HPDE6-E6E7 (cell line): ENCODE data around the gene KMT2B.
"Not testable (repeated sequence)": the region's sequence is repeated elsewhere in the genome, so short reads cannot be mapped to it uniquely, and the experiment has no call there.

ENCODE experiments used
- DNase-seq: peaks from one replicate; pipeline ENCODE4 v3.0.0; 2011; ENCODE audit warnings: missing footprints; ENCODE audit errors: extremely low spot score

Gene KMT2B

DNA sequence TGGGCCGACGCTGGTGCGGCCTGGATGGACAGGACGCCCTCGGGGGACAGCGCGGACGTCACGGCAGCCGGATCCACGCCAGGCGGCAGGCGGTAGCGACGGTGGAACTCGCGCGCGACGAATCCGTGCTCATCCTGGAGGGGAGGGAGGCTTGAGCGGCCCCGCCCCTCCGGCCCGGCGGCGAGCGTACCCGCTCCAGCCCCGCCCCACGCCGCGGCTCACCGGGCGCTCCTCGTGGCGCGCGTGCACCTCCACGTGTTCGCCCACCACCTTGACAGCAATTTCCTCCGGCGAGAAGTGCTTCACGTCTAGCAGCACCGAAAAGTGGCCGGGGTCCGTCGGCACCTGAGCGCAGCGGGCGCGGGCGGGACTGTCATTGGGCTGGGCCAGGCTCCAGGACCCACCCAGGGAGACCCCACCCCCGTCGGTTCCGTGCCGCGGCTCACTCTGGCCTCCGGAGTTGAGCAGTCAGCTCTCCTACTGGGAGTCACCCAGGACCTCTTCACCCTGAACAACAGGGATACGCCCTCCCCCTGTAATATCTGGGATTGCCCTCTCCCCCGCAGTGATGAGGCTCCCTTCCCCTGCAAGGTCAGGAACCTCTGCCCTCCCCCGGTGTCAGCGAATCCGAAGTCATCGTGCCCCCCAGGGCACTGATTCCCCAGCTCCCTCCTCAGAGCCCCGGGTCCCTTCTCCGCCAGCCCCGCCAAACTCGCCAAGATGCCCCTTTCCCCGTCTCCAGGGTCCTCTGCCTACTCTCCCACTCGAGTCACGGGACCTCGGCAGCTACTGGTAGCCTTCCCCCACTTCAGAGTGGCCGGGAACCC, 38.0 kb downstream of the KMT2B start:
- DNase-seq, result no peak

DNA sequence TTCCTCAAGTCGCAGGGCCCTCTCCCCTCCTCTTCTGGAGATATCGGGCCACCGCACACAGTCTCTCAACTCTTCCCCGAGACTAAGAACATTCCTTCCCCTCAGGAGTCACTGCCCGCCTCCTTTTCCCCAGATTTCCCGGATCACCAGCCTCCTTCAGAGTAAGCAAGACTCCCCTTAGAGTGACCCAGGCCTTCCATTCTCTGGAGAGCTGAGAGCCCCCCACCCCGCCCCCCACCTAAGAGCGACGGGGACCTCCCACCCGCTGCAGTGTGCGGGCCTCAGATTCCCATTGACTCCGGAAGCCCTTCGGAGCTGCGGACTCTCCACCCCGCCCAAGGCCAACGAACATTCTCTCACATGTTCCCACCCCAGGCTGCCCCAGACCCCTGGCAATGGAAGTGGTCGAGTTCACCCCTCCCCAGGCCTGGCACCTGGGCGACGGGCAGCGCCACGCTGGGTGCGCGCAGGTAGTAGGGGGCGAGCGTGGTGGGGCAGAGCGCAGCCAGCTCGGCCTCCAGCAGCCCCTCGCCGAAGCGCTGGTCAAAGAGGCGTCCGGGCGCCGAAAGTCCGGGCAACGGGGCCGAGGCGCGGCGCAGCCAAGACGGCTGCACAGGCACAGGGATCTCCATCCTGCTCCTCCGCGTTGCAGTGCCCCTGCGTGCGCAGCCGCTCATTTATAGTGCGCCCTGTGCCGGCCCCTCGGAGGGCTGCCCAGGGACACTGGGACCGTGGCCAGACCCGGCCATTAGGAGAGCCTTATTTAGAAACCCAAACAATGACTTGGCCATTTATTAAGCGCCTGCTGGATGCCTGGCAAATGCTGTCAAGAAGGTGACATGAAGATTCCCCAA, 38.8 kb downstream of the KMT2B start, which contains the start of gene HSPB6:
TSS of gene HSPB6 (minus strand) at position 653 of the 854 bp plus-strand sequence. CDS start at position 632, 21 bp downstream.
- DNase-seq, result no peak

DNA sequence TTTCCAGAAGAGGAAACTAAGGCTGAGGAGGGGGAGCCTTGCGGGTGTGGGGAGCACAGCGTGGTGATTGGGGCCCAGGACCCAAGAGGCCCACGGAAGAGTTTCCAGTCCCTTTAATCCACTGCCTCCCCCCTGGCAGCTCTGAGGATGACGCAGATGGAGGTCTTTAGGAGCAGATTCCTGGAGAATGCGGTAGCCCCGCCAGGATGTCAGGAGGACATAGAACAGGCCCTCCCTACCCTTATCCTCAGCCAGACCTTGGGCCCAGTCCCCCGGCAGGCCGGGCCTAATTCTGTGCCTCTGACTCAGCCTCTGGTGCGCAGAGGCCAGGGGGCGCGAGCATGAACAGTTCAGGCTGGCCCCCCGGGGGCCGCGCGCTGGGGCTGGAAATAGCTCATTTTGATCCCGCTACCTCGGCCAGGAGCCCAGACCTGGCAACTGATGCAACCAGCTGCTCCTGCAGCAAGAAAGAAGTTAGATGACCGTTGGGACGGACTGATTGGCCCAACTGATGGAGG, 39.5 kb downstream of the KMT2B start:
- DNase-seq, result peak; percentile 29

DNA sequence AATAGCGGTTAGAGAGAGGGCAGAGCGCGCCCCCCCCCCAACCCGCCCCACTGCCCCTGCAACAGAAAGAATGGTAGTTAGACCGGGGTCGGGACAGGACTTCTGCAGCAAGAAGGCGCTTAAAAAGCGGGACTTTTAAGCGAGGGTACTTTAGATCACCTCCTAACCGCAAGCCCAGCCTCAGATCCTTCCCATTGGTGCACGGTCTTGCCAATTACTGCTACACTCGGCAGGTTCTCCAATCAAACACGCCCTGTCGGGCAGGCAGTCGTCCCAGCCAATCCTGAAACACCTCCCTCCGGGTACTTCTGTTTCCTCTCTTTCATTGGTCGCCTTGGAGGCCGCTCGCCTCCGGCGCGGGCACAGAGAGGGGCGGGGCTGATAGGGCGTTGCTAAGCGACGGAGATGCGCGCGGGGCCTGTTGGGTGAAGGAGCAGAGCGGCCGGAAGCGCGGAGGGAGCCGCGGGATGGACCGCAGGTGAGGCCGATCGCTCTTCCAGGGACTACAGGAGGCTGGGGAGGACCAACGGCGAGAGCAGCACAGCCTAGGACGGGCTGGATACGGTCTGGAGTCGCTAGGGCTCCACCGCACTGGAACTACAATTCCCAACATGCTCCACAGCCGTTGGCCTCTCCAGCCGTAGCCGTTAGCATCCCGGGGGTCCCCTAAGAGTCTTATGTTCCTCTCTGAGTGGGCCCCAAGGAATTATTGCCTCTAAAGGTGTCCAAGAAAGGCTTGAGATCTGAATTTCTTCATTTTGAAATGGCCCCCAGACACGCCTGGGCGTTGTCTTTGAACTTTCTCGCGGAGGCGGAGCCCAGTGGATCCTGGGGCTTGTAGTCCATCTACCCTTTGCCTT, 40.2 kb downstream of the KMT2B start, which contains the start of gene PROSER3:
TSS of gene PROSER3 (plus strand) at position 428 of the 860 bp plus-strand sequence. CDS start at position 468, 40 bp downstream.
- DNase-seq, result peak; percentile 99

DNA sequence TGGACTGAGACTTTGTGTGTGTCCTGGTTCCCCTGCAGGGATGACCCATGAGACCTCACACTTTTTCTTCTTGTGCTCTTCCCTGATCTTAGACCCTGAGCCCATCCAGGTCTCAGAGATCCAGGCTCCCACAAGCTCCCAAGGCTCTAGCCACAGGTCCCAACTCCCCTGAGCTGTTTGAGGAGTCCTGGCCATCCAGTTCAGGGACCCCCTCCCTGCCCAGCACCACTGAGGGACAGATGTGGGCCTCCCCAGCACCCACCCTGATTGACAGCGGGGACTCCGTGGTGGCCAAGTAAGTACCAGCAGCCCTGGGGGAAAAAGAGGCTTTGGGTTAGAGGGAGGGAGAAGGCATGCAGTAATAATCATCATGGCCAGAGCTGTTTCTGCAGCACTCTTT, 41.9 kb downstream of the KMT2B start:
- no peak for DNase-seq

DNA sequence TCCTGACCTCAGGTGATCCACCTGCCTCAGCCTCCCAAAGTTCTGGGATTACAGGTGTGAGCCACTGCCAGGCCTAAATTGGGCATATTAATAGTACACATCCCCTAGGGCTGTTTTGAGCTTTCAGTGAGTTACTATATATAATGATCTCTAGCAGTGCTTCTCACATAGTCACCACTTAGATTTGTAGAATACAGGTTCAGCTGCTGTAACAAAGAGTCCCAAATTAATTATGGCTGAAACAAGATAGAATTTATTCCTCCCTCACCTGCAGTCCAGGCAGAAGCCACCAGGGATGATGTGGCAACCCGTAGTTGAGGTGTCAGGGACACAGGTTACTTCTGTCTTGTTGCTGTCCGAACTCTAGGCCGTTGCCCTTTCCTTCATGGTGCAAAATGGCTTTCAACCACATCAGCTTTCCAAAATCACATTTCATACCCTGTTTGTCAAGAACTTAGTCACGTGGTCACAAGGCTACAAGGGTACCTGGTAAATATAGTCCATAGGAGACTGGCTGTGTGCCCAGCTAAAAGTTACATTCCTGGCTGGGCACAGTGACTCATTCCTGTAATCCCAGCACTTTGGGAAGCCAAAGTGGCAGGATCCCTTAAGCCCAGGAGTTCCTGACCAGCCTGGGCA, 43.0 kb downstream of the KMT2B start:
- DNase-seq, result no peak

DNA sequence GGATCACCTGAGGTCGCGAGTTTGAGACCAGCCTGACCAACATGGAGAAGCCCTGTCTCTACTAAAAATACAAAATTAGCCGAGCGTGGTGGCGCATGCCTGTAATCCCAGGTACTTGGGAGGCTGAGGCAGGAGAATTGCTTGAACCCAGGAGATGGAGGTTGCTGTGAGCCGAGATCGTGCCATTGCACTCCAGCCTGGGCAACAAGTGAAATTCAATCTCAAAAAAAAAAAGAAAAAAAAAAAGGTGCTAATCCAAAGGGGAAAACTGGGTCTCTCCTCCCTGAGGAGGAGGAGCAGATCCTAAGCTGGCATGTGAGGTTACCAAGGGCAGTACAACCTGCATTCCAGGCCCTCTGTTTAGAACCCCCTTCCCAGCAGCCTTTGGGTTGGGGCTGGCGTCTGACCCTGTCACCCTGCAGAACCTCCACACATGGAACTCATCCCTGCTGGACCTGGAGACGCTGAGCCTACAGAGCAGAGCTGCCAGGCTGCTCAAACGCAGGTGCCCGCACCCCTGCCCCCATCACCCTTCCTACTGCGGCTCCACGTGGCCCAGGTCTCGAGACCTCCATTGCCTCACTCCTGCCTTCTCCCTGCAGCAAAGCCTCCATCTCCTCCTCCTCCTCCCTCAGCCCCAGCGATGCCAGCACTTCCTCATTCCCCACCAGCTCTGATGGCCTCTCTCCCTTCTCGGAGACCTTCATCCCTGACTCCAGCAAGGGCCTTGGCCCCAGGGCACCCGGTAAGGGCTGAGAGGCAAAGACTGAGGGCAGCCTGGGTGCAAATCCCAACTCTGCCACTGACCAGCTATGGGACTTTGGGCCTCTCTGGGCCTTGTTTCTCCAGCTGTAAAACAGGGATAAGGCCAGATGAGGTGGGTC, 46.9 kb downstream of the KMT2B start:
- DNase-seq, result no peak

DNA sequence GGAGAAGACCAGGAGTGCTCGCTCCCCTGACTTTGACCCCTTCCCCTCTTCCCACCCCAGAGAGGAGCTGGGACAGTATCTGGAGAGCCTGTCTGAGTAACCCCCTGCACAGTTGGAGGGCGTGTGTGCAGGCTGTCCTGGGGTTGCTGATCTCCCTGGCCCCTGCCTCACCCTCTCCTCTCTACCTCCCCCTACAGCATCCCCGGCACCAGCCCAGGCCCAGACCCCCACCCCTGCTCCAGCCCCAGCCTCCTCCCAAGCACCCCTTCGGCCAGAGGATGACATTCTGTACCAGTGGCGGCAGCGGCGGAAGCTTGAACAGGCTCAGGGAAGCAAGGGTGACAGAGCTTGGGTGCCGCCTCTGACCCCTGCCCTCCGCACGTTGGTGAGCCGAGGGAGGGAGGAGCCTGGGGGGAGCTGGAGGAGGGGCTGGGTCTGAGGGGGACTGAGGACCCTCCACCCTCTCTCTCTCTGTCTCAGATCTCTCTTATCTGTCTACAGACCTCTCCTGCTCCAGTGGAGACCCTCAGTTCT, 48.8 kb downstream of the KMT2B start:
- no peak for DNase-seq

DNA sequence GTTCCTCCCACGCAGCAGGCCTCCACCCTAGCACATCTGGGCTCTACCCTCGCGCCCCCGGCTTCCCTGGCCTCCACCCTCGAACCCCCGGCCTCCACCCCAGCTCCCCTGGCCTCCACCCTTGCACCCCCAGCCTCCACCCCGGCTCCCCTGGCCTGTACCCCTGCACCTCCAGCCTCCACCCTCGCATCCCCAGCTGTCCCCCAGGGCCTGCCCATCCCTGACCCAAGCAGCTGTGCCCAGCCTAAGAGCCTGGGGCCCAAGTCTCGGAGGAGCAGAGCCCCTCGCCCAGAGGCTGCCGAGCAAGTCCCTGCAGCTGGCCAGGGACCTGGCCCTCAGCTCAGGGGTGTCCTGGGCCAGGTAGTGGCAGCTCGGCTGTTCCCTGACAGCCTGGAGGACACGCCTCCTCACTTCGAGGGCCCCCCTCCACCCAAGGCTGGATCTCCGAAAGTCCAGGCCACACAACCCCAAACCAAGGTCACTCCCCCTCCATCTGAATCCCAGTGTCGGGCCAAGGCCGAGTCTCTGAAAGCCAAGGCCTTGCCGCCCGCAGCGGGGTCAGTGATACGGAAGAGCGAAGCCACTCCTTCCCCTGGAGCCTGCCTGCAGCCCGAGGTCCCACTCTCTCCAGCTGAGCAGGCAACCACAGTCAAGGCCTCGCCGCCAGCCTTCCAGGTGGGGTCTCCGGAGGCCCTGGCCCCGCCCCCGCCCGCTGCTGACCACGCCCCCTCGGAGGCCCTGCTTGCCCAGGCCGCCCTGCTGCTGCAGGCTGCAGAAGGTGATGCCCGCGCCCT, 49.7 kb downstream of the KMT2B start:
- no peak for DNase-seq

DNA sequence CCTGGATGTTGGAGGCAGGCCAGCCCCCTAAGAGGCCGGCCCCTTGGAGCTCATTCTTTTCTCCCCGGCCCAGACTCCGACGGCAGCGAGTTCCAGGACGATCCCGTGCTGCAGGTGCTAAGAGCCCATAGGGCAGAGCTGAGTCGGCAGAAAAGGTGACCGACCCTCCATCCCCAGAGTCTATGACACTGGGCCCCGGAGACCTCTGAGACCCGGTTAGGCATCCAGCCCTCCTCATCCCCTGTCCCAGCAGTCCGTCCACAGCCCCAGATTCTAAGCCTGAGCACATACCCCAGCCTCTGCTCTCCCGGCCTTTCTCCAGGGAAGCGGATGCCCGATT, 50.2 kb downstream of the KMT2B start:
- no peak for DNase-seq

DNA sequence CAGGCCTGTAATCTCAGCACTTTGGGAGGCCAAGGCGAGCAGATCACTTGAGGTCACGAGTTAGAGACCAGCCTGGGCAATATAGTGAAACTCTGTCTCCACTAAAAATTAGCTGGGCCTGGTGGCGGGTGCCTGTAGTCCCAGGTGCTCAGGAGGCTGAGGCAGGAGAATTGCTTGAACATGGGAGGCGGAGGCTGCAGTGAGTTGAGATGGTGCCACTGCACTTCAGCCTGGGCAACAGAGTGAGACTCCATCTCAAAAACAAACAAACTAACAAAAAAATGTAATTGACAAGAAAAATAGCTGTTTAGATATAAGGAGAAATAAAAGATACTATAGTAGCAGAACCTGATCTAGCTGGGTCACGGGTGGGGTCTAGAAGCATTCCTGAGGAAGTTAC, 54.6 kb downstream of the KMT2B start:
- not testable (repeated sequence) for DNase-seq

DNA sequence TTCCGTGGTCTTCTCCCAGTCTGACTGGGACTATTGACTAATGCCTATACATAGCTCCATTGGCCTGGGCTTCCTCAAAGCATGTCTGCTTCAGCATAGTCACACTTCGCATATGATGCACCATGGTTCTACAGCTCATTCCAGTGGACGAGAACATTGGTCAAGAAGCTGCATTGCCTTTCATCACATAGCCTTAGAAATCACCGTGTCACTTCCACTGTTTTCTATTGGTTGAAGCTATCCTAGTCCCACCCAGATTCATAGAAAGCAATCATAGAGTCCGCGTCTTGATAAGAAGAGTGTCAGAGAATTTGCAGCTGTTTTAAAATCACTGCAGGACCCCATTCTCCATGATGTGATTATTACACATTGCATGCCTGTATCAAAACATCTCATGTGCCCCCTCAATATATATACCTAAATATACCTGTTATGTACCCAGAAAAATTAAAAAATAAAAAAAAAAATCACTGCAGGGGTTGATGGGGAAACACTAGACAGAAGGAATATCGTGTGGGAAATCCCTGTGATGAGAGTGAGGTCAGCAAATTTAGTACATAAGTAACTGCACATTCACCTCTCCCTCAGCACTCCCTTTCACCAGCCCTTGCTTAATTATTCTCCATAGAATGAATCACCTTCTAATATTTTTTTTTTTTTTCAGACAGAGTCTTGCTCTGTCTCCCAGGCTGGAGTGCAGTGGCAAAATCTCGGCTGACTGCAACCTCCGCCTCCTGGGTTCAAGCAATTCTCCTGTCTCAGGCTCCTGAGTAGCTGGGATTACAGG, 55.4 kb downstream of the KMT2B start:
- DNase-seq, result no peak

DNA sequence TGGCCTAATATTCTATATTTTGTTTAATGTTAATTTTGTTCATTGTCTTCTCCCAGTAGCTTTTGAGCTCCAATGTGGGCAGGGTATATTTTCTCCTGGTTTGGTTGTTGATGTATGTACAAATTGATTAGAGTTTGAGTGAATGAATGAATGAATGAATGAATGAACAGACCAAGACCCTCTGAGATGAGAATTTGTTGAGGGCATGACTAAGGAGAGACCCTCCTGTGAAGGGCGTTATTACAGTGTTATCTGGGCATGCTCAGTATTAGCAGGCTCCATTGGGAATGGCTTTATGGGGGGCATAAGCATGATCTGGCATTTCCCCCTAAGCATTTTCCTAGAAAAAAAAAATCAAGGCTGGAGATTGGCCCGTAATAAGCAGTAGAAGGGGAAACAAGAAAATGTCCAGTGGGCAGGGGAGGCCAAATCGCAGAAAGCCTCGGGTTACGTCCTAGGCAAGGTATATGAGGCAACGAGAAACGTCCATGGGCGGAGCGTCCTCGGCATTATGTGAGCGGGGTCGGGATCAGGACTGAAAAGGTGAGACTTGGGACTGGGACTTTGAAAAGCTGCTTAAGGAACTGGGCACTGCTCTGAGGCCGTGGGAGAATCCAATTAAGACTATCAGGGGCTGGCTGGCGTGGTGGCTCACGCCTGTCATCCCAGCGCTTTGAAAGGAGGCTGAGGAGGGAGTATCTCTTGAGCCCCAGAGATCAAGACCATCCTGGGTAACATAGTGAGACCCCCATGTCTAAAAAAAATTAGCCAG, 56.7 kb downstream of the KMT2B start:
- no peak for DNase-seq

DNA sequence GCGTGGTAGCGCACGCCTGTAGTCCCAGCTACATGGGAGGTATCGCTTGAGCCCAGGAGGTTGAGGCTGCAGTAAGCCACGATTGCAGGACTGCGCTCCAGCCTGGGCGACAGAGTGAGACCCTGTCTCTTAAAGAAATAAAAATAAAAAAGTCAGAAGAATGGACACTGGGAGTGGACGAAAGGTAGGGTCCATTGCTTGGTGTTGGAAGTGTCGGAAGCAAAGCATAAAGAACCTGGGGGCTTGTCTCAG, 57.2 kb downstream of the KMT2B start:
- no peak for DNase-seq

DNA sequence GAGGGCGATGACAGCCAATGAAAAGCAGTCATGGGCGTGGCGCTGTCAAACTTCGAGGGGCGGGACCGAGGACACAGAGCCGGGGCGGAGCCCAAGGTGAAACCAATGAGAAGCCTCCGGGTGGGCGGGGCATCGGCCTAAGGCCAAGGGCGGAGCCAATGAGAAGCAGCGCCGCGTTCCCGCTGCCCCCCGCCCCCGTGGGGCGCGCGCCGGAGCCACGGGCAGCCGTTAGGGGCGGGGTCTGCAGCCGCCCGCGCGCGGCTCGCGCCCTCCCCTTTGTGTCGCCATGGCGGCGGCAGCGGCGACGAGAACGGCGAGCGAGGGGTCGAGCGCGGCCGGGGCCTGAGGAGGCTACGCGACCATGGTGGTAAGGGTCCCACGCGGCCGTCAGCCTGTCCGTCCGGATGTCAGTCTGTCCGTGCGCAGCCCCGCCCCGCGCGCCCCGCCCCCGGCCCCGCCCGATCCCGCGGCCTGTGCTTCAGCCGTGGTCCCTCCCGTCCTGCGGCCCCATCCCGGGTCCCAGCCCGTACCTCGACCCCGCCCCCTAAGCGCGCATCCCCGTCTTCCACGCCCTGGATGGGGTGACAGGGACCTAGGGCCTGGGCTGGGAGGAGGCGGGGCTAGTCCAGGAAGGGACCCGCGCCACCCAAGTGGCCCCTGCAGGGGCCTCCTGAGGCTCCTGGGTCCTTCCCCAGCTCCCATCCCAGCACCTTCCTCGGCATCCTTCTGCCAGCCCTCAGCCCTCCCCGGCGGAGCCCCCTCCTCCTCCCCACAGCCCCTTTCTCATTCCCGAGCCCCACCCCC, 57.7 kb downstream of the KMT2B start, which contains the start of gene ARHGAP33:
TSS of gene ARHGAP33 (plus strand) at position 267 of the 804 bp plus-strand sequence. CDS start at position 362, 95 bp downstream.
- DNase-seq, result peak; percentile 89

DNA sequence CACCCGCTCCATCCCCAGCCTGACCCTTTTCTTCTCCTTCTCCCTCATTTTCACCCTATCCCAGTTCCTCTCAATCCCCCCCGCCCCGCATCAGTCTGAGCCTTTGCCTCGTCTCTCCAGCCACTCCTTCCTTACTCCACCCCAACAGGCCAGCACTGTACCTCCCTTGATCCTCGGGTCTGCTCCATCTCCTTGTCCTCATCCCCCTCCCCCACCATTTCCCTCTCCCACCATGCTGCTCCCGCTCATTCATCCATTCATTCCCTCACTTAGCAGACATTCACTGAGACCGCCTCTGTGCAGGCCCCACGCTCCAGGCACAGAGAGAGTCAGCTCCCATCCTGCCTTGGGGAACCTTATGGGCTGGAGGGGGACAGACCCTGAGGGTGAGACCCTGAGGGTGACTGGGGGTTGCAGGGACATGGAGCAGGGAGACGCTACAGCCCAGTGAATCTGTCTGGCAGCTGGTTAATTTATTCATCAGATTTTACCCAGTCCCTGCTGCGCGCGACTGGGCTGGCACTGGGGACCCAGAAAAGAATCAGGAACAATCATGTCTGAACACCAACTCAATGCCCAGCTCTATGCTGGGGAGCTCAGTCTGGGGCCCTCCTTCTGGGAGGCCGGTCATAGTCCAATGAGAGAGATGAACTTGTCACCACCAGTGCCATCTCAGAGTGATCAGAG, 58.4 kb downstream of the KMT2B start:
- no peak for DNase-seq
